Neural cell (in vitro differentiated cells): ENCODE results near the gene HHIPL1. TPM values are rescaled to one million over a fixed set of nuclear protein-coding genes. Genes with fewer than 3 reads are reported as not detected.

Source experiments
- H2AFZ ChIP-seq: fragments of 200-600, 300-800 bp; sonication (generic), shearing (Covaris generic); 2 replicates; pipeline ENCODE4 v1.6.0; 2014; ENCODE audit warnings: low read depth, mild to moderate bottlenecking, antibody characterized with exemption, low read length, moderate library complexity
- H3F3A ChIP-seq: fragments of 200-600 bp; shearing (Covaris generic); 2 replicates; pipeline ENCODE4 v1.6.1; 2016; ENCODE audit warnings: mild to moderate bottlenecking, moderate library complexity, mixed read lengths, antibody characterized with exemption, low read length; ENCODE audit not compliant: insufficient read depth, poor library complexity, severe bottlenecking
- H3K27ac ChIP-seq: fragments of 200-600, 300-800 bp; sonication (generic), shearing (Covaris generic); 2 replicates; pipeline ENCODE4 v1.5.1; 2014; ENCODE audit warnings: mild to moderate bottlenecking, low read length, moderate library complexity
- H3K27me3 ChIP-seq: fragments of 300-800, 200-600 bp; sonication (generic), shearing (Covaris generic); 2 replicates; pipeline ENCODE4 v1.6.0; 2014; ENCODE audit warnings: mild to moderate bottlenecking, low read depth, low read length, moderate library complexity; ENCODE audit not compliant: insufficient read depth
- H3K36me3 ChIP-seq: fragments of 300-800, 200-600 bp; sonication (generic), shearing (Covaris generic); 2 replicates; pipeline ENCODE4 v1.5.1; 2014; ENCODE audit warnings: mild to moderate bottlenecking, antibody characterized with exemption, low read length, moderate library complexity; ENCODE audit not compliant: insufficient read depth
- H3K4me2 ChIP-seq: fragments of 300-800, 200-600 bp; sonication (generic), shearing (Covaris generic); 2 replicates; pipeline ENCODE4 v1.6.0; 2014; ENCODE audit warnings: mild to moderate bottlenecking, low read length
- H3K4me3 ChIP-seq: fragments of 300-800, 200-600 bp; sonication (generic), shearing (Covaris generic); 2 replicates; pipeline ENCODE4 v1.5.1; 2014; ENCODE audit warnings: mild to moderate bottlenecking, low read length, moderate library complexity
- H3K79me2 ChIP-seq: fragments of 200-600 bp; shearing (Covaris generic); replicated peaks from 2 replicates; pipeline ENCODE4 v1.6.0; 2014; ENCODE audit warnings: mild to moderate bottlenecking, low read length, moderate library complexity; ENCODE audit not compliant: insufficient read depth
- H3K9ac ChIP-seq: fragments of 300-800, 200-600 bp; sonication (generic), shearing (Covaris generic); 2 replicates; pipeline ENCODE4 v1.6.1; 2016; ENCODE audit warnings: mild to moderate bottlenecking, low read length, mixed read lengths
- H3K9me2 ChIP-seq: fragments of 200-600 bp; shearing (Covaris generic); 2 replicates; pipeline ENCODE4 v1.6.1; 2016; ENCODE audit warnings: mild to moderate bottlenecking, low read length, mixed read lengths; ENCODE audit not compliant: insufficient read depth
- H3K9me3 ChIP-seq: fragments of 200-600, 300-800 bp; sonication (generic), shearing (Covaris generic); 2 replicates; pipeline ENCODE4 v1.6.1; 2016; ENCODE audit warnings: mild to moderate bottlenecking, mixed run types, low read length, moderate library complexity, mixed read lengths
- H4K20me1 ChIP-seq: fragments of 200-600 bp; shearing (Covaris generic); 2 replicates; pipeline ENCODE4 v1.6.1; 2016; ENCODE audit warnings: mild to moderate bottlenecking, mixed run types; ENCODE audit not compliant: insufficient read depth
- EP300 ChIP-seq: fragments of 450-650 bp; conservative IDR thresholded peaks from 2 replicates; pipeline ENCODE4 v1.6.1; 2014; ENCODE audit warnings: antibody characterized with exemption, mild to moderate bottlenecking, moderate library complexity; ENCODE audit not compliant: poor library complexity, severe bottlenecking
- EZH2 ChIP-seq: fragments of 200-600, 300-800 bp; shearing (Covaris generic), sonication (generic); IDR thresholded peaks from 2 replicates; pipeline ENCODE4 v1.6.1; 2014; ENCODE audit warnings: antibody characterized with exemption, low read length, borderline replicate concordance, mild to moderate bottlenecking; ENCODE audit not compliant: insufficient read depth, poor library complexity, severe bottlenecking
- MXI1 ChIP-seq: fragments of 450-650 bp; conservative IDR thresholded peaks from 2 replicates; pipeline ENCODE4 v1.6.1; 2014; ENCODE audit warnings: antibody characterized with exemption, mild to moderate bottlenecking; ENCODE audit not compliant: poor library complexity, severe bottlenecking
- POLR2AphosphoS5 ChIP-seq: IDR thresholded peaks from 2 replicates; pipeline ENCODE4 v1.6.1; 2012
- RAD21 ChIP-seq: fragments of 450-650 bp; conservative IDR thresholded peaks from 2 replicates; pipeline ENCODE4 v1.6.1; 2014; ENCODE audit warnings: antibody characterized with exemption, mild to moderate bottlenecking, moderate library complexity
- REST ChIP-seq: IDR thresholded peaks from 2 replicates; pipeline ENCODE4 v1.6.1; 2012; ENCODE audit warnings: borderline replicate concordance
- SMC3 ChIP-seq: fragments of 450-650 bp; conservative IDR thresholded peaks from 2 replicates; pipeline ENCODE4 v1.6.1; 2014; ENCODE audit warnings: antibody characterized with exemption, mild to moderate bottlenecking, moderate library complexity; ENCODE audit not compliant: poor library complexity
- TAF1 ChIP-seq: IDR thresholded peaks from 2 replicates; pipeline ENCODE4 v1.6.1; 2012; ENCODE audit warnings: low read depth
- polyA plus RNA-seq: library from polyadenylated mRNA; depleted of rRNA; stranded (reverse); fragments of >200 nt; gene quantifications from 2 replicates; pipeline ENCODE4 v1.2.3, GENCODE V29; 2014
- TF ChIP-seq, protein P1 (sequence below): fragments of 450-650 bp; IDR thresholded peaks from 2 replicates; pipeline ENCODE4 v1.5.1; 2014; ENCODE audit warnings: antibody characterized with exemption, mild to moderate bottlenecking, moderate library complexity; ENCODE audit not compliant: poor library complexity, severe bottlenecking

The HHIPL1 gene
- polyA plus RNA-seq, 1 donor from 2014 or later, result 0.47 TPM

- Histone ChIP-seq H3K9ac (no peak overlapping the region), H3K4me2 (no peak overlapping the region), H3K4me3 (no peak overlapping the region), H3K9me3 (no peaks in the 10 kb centered on the region), H4K20me1 (no peaks in the 10 kb centered on the region), H3K36me3 (no peaks in the 10 kb centered on the region), H2AFZ (no peak overlapping the region), H3K9me2 (no peaks in the 10 kb centered on the region), H3K27me3 (no peaks in the 10 kb centered on the region), H3K27ac (no peak overlapping the region), H3F3A (no peaks in the 10 kb centered on the region), H3K79me2 (no peaks in the 10 kb centered on the region)
- TF ChIP-seq, protein P1, sequence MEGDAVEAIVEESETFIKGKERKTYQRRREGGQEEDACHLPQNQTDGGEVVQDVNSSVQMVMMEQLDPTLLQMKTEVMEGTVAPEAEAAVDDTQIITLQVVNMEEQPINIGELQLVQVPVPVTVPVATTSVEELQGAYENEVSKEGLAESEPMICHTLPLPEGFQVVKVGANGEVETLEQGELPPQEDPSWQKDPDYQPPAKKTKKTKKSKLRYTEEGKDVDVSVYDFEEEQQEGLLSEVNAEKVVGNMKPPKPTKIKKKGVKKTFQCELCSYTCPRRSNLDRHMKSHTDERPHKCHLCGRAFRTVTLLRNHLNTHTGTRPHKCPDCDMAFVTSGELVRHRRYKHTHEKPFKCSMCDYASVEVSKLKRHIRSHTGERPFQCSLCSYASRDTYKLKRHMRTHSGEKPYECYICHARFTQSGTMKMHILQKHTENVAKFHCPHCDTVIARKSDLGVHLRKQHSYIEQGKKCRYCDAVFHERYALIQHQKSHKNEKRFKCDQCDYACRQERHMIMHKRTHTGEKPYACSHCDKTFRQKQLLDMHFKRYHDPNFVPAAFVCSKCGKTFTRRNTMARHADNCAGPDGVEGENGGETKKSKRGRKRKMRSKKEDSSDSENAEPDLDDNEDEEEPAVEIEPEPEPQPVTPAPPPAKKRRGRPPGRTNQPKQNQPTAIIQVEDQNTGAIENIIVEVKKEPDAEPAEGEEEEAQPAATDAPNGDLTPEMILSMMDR, result no peak
- TF ChIP-seq TAF1, result no peak
- TF ChIP-seq RAD21, result no peak
- TF ChIP-seq REST, result no peak
- no peak for TF ChIP-seq EZH2
- TF ChIP-seq SMC3, result no peak
- no peak for TF ChIP-seq MXI1
- no peak for TF ChIP-seq EP300
- TF ChIP-seq POLR2AphosphoS5, result no peak
Observed at GRCh38 chr14:99662846-99663245, 17.9 kb downstream of the HHIPL1 start.

- no peak overlapping the region for H3K4me2 ChIP-seq
Observed at GRCh38 chr14:99663386-99664057, 18.6 kb downstream of the HHIPL1 start.

More at GRCh38 chr14:99663386-99664057, 18.6 kb downstream of the HHIPL1 start:
- Histone ChIP-seq H4K20me1 (no peaks in the 10 kb centered on the region), H3K9me2 (no peaks in the 10 kb centered on the region), H3K79me2 (no peaks in the 10 kb centered on the region), H2AFZ (no peak overlapping the region), H3K36me3 (no peaks in the 10 kb centered on the region), H3K27me3 (no peaks in the 10 kb centered on the region), H3K4me3 (no peak overlapping the region), H3K9ac (no peak overlapping the region), H3F3A (no peaks in the 10 kb centered on the region), H3K9me3 (no peaks in the 10 kb centered on the region), H3K27ac (no peak overlapping the region)
- TF ChIP-seq EP300, result no peak
